GM20000 (cell line): ENCODE measurements around the gene KRT24.

Source experiments
- DNase-seq: peaks from one replicate; pipeline ENCODE4 v3.0.0; 2012; ENCODE audit warnings: low spot score
- CTCF ChIP-seq: IDR thresholded peaks from 2 replicates; pipeline ENCODE4 v1.5.1; 2012; ENCODE audit warnings: mild to moderate bottlenecking, control low read depth; ENCODE audit errors: extremely low read depth, missing control alignments

The KRT24 gene

GRCh38 chr17:40659911-40660310, 43.6 kb downstream of the KRT24 start:
- no peak for DNase-seq

GRCh38 chr17:40658396-40658795, 45.2 kb downstream of the KRT24 start:
- no peak for TF ChIP-seq CTCF
- no peak for DNase-seq

More at GRCh38 chr17:40659911-40660310, 43.6 kb downstream of the KRT24 start:
- no peak for TF ChIP-seq CTCF

GRCh38 chr17:40651939-40652338, 51.6 kb downstream of the KRT24 start:
- DNase-seq = no peak
- TF ChIP-seq CTCF = no peak

GRCh38 chr17:40648384-40648968, 55.1 kb downstream of the KRT24 start:
- DNase-seq = no peak
- no peak for TF ChIP-seq CTCF
